HG02642 (cell line): Measurements from ENCODE around the gene UPP2.

Source experiments
- ATAC-seq: cut with Tn5 transposase; IDR thresholded peaks from one replicate; pipeline ENCODE4 v1.9.1; 2021; ENCODE audit warnings: mild to moderate bottlenecking; ENCODE audit not compliant: unreplicated experiment, poor library complexity

UPP2 gene

DNA sequence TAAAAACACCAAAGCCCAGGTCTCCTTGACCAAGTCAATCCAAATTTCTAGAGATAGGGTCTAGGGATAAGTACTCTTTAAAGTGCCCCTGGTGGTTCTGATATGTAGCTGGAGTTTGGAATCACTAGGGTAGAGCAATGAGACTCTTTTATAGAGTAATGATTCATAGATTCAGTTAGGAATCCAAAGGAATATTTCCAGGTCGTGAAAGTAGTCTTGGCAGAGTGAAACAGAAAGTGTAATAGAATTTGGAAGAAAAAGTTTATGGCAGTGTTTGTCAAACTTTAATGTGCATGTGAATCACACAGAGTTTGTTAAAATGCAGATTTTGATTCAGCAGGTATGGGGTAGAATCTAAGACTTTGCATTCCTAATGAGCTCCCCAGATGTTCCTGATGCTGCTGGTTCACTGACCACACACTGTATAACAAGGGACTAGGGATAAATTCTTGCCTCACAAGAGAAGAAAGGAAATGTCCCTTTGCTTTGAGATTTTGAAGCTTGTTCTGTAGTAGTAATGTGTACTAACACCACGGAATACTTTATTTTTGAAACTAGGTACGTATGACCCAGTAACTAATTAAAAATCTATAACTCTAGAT lies 1.8 kb downstream of the UPP2 start:
- no peak for ATAC-seq

DNA sequence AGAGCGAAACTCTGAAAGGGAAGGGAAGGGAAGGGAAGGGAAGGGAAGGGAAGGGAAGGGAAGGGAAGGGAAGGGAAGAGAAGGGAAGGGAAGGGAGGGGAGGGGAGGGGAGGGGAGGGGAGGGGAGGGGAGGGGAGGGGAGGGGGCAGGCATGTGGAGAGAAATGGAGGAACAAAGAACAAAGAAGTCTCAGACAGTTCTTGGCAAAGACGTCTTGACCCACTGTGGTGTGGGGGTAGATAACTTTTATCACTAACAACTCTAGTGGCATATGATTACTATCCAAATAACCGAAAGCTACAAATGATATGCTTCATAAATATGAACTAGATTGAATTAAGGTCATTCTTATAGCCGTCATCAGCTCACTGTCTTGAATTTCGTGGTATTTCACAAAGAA lies 3.2 kb downstream of the UPP2 start:
- no peak for ATAC-seq

DNA sequence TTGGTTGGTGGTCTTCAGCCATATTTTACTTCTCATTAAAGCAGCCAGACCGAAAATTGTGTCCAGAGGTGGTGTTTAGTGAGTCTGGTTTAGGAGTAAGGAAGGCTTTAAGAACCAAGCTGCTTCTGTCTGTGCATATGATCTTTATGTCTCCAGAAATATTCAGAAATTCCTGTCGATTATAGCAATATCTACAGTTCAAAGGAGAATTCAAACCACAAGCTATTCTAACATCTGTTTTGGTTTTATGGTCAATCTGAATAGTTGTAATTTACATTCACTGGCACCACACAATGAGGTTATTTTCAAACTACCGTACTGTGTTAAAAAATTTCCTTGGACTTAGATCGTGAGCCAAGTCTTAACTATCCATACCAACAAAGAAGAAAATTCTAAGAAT lies 11.3 kb downstream of the UPP2 start:
- ATAC-seq: no peak

DNA sequence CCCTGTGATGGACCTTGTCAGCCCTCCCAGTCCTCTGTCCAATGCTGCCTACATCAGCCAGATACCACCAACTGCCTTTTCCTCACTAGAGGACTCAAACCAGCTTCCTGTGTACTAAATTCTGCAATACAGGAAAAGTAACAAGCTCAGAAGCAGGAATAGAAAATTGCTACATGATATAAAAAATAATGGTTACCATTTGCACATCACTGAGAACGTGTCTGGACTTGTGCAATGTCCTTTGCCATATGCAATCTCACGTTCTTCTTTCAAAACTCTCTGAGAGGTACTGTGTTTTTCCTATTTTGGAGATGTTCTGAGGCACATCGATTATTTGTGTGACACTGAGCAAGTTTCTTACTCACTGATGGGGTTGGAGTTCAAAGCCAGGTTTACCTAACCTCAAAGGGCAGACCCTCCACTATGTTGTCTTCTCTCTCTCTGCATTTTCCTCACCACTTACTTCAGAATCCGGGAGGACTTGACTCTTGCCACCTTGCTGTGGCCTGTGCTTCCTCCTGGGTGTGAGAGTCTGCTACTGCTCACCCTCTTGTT lies 12.1 kb downstream of the UPP2 start:
- no peak for ATAC-seq

DNA sequence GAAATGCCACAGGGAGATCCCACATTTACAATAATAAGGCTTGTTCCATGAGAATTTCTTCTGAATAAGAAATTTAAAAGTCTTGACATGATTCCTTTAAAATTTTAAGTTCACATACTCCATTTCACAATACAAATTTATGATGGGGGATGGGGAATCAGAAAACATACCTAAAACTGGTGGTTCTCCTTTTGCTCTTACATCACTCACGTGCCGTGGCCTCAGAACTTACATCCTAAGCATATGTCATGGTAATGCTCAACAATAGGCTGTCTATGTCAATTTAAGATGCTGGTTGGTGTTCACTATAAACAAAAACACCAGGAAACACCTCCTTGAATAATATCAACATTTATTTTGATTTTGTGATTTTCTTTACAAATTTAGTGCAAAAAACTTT lies 12.8 kb downstream of the UPP2 start:
- ATAC-seq: no peak

DNA sequence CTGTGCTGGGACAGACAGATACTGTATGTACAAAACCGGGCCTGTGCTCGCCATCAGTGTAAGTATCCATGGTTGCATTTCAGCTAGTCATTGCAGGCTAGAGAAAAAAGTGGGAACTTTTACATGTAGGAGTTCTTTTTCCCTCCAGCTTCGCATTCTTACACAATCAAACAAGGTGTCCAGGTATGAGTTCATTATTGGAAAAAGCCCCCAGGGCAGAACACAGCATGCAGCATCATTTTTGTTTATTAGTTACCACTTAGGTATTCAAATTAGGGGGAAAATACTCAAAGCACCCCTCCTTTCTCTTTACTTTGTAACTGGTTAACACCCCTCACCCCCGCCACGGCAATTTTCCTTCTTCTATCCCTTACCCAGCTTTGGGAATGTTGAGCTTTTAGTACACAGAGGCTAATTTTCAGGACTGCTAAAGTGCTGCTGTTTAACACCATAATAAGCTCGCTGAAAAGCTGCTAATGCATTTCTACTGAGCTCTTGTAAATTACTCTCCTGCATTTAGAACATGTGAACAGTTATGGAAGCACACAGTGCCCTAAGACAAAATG lies 13.6 kb downstream of the UPP2 start:
- no peak for ATAC-seq

DNA sequence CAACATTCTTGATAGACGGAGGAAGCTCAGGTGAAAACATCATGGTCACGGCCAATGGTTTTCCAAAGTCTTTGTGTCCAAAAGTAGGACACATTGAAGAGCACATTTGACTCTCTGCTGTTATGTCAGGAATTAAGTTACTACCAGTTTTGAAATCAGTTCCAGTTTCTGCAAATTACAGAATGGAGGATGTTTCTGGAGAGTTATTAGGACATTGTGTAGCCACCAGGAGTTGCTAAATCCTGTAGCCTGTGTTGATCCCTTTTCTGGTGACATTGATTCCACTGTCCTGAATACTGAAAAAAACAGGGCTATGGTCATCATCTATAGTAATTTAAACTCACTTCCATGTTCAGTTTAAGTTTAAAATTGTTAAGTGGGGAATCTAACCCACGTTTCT lies 15.3 kb downstream of the UPP2 start:
- ATAC-seq: no peak

DNA sequence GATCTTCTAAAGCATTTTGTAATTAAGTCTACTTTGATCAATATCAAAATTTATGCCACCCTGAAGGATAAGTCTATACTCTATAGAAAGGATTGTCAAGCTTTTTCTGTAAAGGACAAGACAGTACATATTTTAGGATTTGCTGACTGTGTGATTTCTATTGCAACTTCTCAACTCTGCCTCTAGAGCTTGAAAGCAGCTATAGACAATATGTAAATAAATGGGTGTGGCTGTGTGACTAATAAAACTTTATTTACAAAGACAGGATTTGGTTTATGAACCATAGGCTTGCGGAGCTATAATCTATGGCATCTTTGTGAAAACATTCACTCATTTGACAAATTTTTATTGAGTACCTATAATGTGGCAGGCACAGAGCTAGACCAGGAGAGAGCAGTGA lies 18.4 kb downstream of the UPP2 start:
- no peak for ATAC-seq

DNA sequence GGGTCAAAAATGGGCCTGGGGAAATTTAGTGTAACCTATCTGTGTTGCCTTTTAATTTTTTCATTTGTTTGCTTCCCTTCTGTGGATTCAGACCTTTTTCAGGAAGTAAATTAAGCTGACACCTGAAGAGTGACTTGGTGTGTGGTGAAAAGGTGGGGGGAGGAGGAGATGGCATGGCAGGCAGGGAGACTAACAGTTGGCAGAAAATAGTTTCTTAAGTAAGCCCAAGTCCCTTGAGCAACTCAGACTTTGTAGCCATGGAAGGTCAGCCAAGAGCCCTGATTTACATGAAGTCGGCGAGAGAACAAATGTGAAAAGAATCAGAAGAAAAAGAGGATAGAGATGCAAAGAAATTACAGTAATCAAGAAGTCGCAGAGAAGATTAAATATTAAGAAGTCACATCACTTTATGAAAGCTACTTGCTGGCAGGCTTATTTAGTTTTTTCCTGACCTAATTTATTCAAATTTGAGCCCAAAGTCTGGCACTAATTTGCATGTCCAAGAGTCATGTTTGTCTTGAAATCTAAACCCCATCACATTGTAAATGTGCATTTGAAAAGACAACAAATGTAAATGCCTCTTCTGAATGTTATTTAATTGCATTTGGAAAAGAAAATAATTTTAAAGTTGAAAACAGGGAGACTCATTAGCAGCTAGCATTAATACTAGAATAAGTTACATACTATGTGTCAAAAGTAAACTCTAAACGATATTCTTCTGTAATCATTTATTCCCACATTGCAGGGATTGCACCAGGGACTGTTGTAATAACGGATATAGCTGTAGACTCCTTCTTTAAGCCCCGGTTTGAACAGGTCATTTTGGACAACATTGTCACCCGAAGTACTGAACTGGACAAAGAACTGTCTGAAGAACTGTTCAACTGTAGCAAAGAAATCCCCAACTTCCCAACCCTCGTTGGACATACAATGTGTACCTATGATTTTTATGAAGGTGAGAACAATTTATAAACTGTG lies 19.3 kb downstream of the UPP2 start:
- ATAC-seq: no peak

DNA sequence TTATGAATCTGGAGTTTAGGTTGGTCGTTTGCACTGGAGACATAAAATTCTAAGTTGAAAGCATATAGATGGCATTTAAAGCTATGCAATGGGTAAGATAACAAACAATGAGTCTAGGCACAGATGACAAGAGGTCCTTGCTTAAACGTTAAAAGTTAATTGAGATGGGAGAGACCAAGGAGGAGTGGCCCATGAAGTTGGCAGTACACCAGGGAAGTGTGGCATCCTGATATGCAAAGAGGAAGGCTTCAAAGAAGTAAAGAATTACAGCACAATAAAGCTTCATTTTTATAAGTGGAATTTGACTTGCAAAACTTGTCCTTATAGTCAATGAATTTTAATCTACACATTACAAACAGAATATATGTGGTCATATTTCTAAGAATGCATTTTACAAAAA lies 23.2 kb downstream of the UPP2 start:
- ATAC-seq: no peak

DNA sequence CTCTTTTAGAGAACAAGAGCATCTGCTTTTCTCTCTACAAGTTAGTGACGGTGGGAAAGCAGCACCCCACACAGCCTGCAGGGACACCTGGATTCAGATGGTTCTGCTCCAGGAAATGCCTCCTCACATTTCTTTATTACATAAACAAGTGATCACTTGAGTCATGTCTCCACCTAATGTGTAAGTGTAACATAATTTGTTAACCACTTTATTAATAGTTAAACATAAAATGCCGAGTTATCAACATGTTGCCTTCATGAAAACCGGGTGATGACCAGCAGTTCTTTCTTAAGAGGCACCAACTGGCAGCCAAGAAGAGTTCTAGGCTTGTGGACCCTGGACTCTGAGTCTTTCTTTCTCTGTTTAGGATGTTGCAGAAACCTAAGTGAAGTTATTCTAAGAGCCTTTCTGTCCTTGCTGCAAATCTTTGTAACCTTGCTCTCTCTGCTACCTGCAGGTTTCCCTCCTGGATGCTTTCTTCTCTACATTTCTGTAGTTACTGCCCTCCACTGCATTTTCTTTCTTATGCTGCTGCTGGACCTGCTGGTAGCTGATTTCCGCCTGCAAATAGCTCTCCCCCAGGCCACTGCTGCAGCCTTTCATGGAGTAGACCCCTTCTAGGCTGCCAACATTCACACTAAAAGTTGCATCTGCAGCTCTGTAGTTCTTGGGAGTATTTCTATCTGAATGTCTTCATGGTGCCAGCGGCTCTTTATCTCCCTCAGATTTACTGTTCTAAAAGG lies 24.3 kb downstream of the UPP2 start:
- no peak for ATAC-seq

DNA sequence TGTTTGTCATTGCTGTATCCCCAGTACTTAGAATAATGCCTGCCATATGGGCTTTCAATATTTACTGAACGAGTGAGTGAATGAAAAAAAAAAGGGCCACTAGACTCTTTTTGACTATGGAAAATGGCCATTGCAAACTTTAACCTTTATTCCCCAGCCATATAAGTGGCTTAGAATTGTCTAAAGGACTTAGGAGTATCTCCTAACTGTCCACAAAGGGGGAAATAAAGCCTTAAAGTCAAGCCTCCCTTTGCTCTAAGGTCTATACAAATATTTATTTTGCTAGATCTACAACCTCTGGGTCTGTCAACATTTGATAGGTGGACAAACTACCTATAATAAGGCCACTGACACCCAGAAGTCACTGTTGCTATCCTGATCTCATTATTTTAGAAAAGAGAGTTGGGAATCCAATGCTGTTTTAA lies 25.7 kb downstream of the UPP2 start:
- ATAC-seq: no peak

DNA sequence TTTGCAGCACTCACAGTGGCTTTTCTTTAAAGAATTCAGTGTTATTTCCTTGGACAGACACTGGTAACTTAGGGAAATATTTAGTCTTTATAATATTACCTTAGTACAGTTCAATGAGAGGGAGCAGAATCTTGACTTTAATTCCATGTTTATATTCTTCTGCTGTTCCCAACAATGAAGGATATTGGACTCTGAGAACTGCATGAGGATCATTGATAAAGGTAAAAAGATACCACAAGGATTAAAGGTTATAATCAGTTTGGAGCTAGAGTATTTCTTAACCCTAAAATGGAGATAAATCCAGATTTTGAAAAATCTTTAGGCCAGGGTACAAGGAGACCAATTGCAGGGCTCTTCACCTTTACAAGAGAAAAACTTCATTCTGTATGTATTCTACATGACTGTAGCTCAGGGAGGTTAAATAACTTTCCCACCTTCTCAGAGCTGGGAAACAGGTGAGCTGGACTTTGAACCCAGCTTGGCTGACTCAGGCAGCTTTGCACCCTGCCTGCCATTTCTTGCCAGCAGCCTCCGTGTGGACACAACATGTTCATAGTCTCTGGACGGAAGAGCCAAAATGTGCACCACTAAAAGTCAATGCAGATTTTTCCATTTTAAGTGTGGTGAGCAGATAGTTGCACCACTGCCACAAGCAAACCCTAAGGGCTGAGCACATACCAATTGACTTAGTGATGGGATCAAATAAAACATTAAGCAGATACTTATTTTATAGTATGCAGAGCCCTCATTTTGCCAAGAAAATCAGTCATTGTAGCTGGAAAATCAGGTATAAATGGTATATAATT lies 26.7 kb downstream of the UPP2 start:
- ATAC-seq: no peak

DNA sequence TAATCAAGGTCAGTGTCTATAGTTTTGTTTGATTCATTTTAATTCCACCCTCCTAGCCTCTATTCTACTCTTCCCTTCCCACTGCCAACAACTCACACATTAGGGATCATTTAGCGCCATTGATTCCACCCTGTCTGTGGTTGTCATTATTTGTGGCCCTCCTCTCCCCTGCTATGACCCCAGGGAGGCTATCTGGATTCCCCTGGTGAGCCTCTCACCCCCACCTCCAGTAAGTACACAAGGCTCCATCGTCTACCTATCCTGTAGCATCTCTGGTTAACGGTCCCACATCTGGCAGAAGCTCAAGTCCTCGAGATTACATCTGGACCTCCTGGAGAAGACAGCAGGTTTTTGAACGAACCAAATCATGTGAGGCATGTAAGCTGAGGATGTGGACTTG lies 27.4 kb downstream of the UPP2 start:
- ATAC-seq: no peak

DNA sequence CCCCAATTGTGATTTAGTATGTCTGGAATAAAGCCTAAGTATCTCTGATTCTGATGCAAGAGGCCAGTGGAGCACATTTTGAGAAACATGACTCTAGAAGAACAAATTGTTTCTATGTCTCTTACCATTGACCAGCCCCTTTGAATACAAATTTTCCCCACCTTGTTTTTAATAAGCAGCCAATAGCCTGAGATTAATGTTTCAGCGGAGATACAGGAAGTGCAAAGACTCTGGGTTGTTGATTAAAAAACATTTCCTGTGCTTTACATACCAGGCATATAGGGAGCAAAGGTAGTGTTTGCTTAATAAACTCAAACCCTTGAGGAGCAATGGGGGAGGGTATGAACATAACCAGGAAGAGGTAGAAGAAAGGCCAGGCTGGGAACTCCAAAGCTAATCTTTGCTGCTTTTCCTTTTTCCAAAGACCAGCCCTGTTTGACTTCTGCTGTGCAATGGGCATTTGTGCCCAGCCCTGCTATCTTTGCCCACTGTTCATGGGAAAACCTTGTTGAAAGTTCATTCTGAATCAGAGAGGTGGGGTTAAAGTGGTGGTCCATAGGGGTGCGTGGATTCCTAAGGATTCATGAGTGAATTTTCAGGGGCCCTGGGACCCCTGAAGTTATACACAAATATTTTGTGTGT lies 29.3 kb downstream of the UPP2 start:
- no peak for ATAC-seq

DNA sequence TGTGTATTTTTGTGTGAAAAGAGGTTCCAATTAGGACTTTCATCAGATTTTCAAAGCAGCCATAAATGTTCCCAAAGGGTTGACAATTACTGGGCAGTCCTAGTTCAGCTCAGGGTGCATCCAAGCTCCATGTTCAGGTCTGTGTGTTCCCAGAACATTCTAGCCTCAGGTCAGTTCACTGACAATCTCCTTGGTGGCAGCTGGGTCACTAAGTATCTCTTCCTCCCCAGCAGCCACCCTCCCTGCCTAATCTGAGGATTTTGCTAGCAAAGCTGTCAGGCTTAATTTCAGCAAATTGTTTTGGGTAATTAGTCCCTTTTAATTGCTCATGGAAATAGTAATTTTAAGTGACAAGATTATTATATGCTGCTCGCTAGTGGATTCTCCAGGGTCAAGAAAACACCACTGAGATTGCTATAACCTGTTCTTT lies 29.8 kb downstream of the UPP2 start:
- ATAC-seq: no peak

DNA sequence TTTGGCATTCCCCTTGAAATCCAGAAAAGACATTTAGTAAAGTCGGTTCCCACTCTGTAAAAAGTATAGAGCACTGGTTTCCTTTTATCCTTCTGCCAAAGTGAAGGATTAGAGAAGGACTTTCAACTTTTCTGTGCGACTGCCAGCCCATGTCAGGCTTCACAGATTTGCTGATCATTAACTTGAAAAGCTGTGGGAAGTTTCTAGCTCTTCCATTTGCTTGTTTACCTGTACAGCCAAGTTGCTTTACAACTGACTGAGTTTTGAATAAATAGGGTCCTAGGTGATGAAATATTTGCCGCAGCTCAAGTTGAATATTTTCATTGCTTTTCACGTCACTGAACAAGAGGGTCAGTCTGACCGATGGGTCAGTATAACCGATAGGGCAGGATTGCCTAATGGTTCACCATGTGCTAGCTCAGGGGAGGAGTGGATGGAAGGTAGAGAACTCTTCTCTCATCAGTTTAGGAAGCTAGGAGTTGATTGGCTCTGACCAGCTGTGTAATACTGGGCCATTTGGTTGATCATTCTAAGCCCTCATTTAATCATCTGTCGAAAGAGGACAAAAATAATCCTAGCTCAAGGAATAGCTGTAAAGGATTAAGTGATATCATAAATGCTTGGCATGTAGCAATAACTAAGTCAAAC lies 30.4 kb downstream of the UPP2 start:
- no peak for ATAC-seq

DNA sequence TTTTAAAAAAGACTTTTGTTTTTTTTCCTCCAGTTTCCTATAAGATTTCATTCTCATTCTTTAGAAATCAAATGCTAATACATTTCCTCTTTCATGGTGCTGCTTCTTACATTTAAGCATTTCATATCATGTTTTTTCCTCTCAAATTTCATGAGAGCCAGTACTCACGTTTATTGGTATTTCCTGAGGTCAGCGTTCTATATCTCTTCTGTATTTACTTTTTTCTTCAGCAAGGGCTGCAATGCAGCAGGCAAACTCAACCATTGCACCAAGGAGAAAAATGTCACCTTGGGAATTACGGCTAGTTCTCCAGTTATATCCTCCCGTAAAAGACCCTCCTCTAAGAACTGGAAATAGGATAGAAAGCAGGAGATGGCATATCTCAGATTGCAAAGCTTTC lies 32.4 kb downstream of the UPP2 start:
- ATAC-seq: no peak

DNA sequence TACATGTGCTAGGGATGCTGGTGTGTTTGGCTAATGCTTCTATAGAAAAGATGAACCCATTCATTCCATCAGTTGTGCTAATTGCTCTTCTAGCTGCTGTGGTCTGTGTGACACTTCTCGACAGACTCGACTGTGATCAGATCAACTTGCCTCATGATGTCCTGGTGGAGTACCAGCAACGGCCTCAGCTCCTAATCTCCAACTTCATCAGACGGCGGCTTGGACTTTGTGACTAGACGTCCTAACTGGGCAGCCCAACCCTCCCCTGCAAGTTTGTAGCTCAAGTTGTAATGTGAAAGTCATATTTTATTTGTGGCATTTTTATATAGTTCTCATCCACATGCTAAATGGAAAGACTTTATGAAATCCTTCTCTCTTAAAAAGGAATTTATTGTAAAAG lies 33.0 kb downstream of the UPP2 start:
- no peak for ATAC-seq
